Measurements from ENCODE around the gene C11orf91.

DNA sequence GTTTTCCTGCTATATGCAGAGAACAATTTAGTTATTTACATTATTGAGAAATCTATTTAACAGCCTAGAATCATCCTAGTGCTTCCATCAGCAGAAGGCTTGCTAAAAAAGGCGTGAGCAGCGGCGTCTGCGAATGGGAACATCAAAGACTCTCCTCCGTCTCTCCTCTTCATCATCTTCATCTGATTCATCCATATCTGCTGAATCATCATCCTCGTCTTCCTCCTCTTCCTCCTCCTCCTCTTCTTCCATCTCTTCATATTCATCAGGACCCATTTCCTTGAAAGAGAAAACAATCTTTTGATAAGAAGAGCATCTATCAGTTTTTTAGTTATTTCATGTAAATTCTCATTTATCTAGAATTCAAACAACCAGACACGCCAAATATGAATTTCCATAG is 41.2 kb upstream of the C11orf91 start:
- TF ChIP-seq EZH2 (IDR thresholded peaks at IDR 0.05; ENCODE audit: low read depth) = no peak
- TF ChIP-seq, protein P1, sequence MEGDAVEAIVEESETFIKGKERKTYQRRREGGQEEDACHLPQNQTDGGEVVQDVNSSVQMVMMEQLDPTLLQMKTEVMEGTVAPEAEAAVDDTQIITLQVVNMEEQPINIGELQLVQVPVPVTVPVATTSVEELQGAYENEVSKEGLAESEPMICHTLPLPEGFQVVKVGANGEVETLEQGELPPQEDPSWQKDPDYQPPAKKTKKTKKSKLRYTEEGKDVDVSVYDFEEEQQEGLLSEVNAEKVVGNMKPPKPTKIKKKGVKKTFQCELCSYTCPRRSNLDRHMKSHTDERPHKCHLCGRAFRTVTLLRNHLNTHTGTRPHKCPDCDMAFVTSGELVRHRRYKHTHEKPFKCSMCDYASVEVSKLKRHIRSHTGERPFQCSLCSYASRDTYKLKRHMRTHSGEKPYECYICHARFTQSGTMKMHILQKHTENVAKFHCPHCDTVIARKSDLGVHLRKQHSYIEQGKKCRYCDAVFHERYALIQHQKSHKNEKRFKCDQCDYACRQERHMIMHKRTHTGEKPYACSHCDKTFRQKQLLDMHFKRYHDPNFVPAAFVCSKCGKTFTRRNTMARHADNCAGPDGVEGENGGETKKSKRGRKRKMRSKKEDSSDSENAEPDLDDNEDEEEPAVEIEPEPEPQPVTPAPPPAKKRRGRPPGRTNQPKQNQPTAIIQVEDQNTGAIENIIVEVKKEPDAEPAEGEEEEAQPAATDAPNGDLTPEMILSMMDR (conservative IDR thresholded peaks at IDR 0.05) = no peak
